Body of pancreas (tissue), 4 donors: Measurements from ENCODE around the gene ORC1.

Source experiments
- POLR2A ChIP-seq, 3 donors: fragments of 450-650 bp; IDR thresholded peaks; one replicate each; pipeline ENCODE4 v1.6.1; 2016; ENCODE audit warnings: antibody characterized with exemption in 3 of 3, mild to moderate bottlenecking in 2 of 3
- TF ChIP-seq, protein P1 (sequence below), 7 experiments: fragments of 450-650 bp in 4 of 7; fragments of 200-600 bp in 3 of 7; sonication (generic) in 3 of 7; IDR thresholded peaks; one replicate each; pipeline ENCODE4 v1.5.1; 2016 to 2019; ENCODE audit warnings: antibody characterized with exemption in 7 of 7

DNA sequence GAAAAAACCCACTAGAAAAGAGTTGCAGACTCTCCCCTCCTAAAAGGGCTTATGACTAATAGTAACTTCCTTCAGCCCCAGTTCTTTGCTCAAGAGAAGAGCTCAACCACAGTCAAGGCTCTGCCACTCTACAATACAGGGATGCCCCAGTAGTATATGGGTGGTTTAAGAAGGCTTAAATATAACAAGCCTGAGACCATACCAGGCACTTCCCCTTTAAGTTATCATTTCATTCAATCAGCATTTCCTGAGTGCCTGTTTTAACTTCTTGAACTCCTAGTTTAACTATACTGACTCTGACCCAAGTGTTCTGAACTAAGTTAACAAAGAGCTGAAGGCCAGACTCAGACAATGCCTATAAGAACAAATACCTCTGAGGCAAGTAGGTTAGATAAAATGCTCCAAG lies 20.0 kb upstream of the ORC1 start:
- TF ChIP-seq, protein P1, sequence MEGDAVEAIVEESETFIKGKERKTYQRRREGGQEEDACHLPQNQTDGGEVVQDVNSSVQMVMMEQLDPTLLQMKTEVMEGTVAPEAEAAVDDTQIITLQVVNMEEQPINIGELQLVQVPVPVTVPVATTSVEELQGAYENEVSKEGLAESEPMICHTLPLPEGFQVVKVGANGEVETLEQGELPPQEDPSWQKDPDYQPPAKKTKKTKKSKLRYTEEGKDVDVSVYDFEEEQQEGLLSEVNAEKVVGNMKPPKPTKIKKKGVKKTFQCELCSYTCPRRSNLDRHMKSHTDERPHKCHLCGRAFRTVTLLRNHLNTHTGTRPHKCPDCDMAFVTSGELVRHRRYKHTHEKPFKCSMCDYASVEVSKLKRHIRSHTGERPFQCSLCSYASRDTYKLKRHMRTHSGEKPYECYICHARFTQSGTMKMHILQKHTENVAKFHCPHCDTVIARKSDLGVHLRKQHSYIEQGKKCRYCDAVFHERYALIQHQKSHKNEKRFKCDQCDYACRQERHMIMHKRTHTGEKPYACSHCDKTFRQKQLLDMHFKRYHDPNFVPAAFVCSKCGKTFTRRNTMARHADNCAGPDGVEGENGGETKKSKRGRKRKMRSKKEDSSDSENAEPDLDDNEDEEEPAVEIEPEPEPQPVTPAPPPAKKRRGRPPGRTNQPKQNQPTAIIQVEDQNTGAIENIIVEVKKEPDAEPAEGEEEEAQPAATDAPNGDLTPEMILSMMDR (IDR thresholded peaks at IDR 0.05): no peak
- no peak for TF ChIP-seq POLR2A (IDR thresholded peaks at IDR 0.05)
